HEK293 (cell line): ENCODE results near the gene NCKAP5.

Experiments used
- CTCF ChIP-seq: fragments of 450-650 bp; formaldehyde crosslinking; IDR thresholded peaks from 2 replicates; pipeline ENCODE4 v1.5.1; 2016; ENCODE audit warnings: missing biosample characterization, missing genetic modification characterization
- TCF7L2 ChIP-seq: IDR thresholded peaks from 2 replicates; pipeline ENCODE4 v1.6.1; 2011; ENCODE audit warnings: low read depth, mild to moderate bottlenecking, inconsistent platforms, low read length, moderate library complexity, borderline replicate concordance
- YY1 ChIP-seq: fragments of 450-650 bp; formaldehyde crosslinking; IDR thresholded peaks from 2 replicates; pipeline ENCODE4 v1.5.1; 2018; ENCODE audit warnings: missing biosample characterization, missing genetic modification characterization
- ZNF449 ChIP-seq: fragments of 450-650 bp; formaldehyde crosslinking; IDR thresholded peaks from 2 replicates; pipeline ENCODE4 v1.5.1; 2017; ENCODE audit warnings: missing biosample characterization, mild to moderate bottlenecking, missing genetic modification characterization, moderate library complexity
- ZNF670 ChIP-seq: fragments of 450-650 bp; formaldehyde crosslinking; IDR thresholded peaks from 2 replicates; pipeline ENCODE4 v1.5.1; 2016; ENCODE audit warnings: missing biosample characterization, missing genetic modification characterization, low read depth
- ZNF830 ChIP-seq: fragments of 450-650 bp; IDR thresholded peaks from 2 replicates; pipeline ENCODE4 v1.5.0; 2018; ENCODE audit warnings: missing biosample characterization, missing genetic modification characterization, low read depth, mild to moderate bottlenecking, moderate library complexity

- TF ChIP-seq ZNF830: no peak
- TF ChIP-seq YY1 (tag by site-specific recombination): no peak
- TF ChIP-seq ZNF449: no peak
- peak; percentile 50; the same call in 1 of the 2 replicates for TF ChIP-seq CTCF (tag by site-specific recombination)
- TF ChIP-seq ZNF670 (tag by site-specific recombination): no peak
- no peak for TF ChIP-seq TCF7L2
Measured at GRCh38 chr2:133171393-133172004, 396.8 kb downstream of the NCKAP5 start.
